Subcutaneous preadipocyte (primary cell): ENCODE measurements around the gene RNF150. TPM values are rescaled to one million over a fixed set of nuclear protein-coding genes. Genes with fewer than 3 reads are reported as not detected.

Experiments used
- total RNA-seq: library from RNA; depleted of rRNA; stranded (reverse); fragments of >200 nt; gene quantifications from 2 replicates; pipeline ENCODE4 v1.2.3, GENCODE V29; 2012

The RNF150 gene
- total RNA-seq, result under 0.01 and 0.39 TPM in 2 replicates

GRCh38 chr4:141133146-141133998 lies at the start of gene RNF150:
TSS of gene RNF150 (minus strand) at chr4:141133469.

Other genes with a start within 250 kb of the RNF150 start
- gene ZNF330, start 87.4 kb upstream of the RNF150 start, total RNA-seq, result 21.3 and 24.6 TPM in 2 replicates